ENCODE data around the gene TMEM14C.

TMEM14C gene

DNA sequence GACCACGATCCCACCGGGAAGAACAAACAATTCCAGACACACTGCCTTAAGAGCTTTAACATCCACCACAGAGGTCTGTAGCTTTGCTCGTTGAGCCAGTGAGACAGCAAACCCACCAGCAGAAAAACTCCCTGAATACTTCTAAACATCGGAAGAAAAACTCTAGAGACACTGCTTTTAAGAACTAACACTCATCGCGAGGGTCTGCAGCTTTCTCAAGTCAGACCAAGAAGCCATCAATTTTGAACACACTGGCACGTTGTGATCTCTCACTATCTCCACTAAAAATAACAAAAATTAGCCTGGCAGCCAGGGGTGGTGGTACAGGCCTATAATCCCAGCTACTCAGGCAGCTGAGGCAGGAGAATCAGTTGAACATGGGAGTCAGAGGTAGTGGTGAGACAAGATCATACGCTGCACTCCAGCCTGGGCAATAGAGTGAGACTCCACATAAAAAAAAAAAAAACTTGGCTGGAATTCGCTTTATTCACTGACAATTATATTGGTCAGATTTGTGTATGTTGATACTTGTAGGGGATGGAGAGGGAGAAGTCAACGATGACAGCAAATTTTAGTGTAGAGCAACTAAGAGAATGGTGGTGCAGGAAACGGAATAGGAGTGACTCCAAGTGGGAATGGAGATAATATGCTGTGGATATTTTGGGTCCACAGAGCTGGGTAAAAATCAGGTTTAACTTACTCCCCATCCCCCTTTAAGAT, 860 bp upstream of the TMEM14C start:
- TF ChIP-seq, protein P1, sequence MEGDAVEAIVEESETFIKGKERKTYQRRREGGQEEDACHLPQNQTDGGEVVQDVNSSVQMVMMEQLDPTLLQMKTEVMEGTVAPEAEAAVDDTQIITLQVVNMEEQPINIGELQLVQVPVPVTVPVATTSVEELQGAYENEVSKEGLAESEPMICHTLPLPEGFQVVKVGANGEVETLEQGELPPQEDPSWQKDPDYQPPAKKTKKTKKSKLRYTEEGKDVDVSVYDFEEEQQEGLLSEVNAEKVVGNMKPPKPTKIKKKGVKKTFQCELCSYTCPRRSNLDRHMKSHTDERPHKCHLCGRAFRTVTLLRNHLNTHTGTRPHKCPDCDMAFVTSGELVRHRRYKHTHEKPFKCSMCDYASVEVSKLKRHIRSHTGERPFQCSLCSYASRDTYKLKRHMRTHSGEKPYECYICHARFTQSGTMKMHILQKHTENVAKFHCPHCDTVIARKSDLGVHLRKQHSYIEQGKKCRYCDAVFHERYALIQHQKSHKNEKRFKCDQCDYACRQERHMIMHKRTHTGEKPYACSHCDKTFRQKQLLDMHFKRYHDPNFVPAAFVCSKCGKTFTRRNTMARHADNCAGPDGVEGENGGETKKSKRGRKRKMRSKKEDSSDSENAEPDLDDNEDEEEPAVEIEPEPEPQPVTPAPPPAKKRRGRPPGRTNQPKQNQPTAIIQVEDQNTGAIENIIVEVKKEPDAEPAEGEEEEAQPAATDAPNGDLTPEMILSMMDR (IDR thresholded peaks at IDR 0.05; ENCODE audit: insufficient read depth, missing control alignments), result no peak
- FAIRE-seq (no peak), DNase-seq (ENCODE audit: insufficient read length, low spot score) (no peak)

GRCh38 chr6:10722570-10722819, 375 bp upstream of the TMEM14C start:
- TF ChIP-seq, protein P1 (IDR thresholded peaks at IDR 0.05; ENCODE audit: insufficient read depth, missing control alignments), result no peak
- DNase-seq (ENCODE audit: insufficient read length, low spot score) (no peak), FAIRE-seq (no peak)

- no peak for DNase-seq (ENCODE audit: insufficient read length, low spot score)
- FAIRE-seq, result no peak
- TF ChIP-seq, protein P1 (IDR thresholded peaks at IDR 0.05; ENCODE audit: insufficient read depth, missing control alignments), result no peak
These were observed 654 bp downstream of the TMEM14C start for GRCh38 chr6:10723567-10723881.

- FAIRE-seq, result no peak
- TF ChIP-seq, protein P1 (IDR thresholded peaks at IDR 0.05; ENCODE audit: insufficient read depth, missing control alignments), result no peak
These were observed 2.2 kb downstream of the TMEM14C start for GRCh38 chr6:10725044-10725443.

GRCh38 chr6:10725716-10726115, 2.8 kb downstream of the TMEM14C start:
- FAIRE-seq (no peak), DNase-seq (ENCODE audit: insufficient read length, low spot score) (no peak)
- TF ChIP-seq, protein P1 (IDR thresholded peaks at IDR 0.05; ENCODE audit: insufficient read depth, missing control alignments), result no peak

More at GRCh38 chr6:10725044-10725443, 2.2 kb downstream of the TMEM14C start:
- no peak for DNase-seq (ENCODE audit: insufficient read length, low spot score)

DNA sequence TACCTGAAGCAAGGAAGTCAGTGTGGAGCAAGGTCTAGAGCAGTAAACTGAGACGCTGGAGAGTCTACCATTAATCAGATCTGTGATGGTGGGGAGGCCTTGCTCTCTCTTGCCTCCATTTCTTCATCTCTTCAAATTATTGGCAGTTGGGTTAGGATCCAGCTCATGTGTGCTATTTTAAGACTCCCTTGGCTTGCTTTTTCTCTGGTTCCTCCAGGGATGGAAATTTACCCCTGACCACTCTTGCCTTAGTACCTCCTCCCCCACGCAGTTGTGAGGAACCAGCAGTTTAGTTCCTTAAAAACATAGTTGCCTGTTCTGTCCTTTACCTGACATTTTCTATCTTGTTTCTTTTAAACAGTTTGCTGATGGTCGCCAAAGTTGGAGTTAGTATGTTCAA, 7.4 kb downstream of the TMEM14C start:
- DNase-seq (ENCODE audit: insufficient read length, low spot score), result no peak
- TF ChIP-seq, protein P1 (IDR thresholded peaks at IDR 0.05; ENCODE audit: insufficient read depth, missing control alignments), result no peak
- no peak for FAIRE-seq

GRCh38 chr6:10733151-10733715, 10.4 kb downstream of the TMEM14C start:
- TF ChIP-seq, protein P1 (IDR thresholded peaks at IDR 0.05; ENCODE audit: insufficient read depth, missing control alignments), result no peak
- FAIRE-seq (no peak), DNase-seq (ENCODE audit: insufficient read length, low spot score) (no peak)
